Fibroblast of skin of left biceps (primary cell): ENCODE results near the gene HERPUD2.
"Not testable (repeated sequence)": the region's sequence is repeated elsewhere in the genome, so short reads cannot be mapped to it uniquely, and the experiment has no call there.

Experiments
- DNase-seq, 2 experiments: peaks; one replicate each; pipeline ENCODE4 v3.0.0-alpha.2; 2013; ENCODE audit warnings: low read depth in 2 of 2

The HERPUD2 gene

DNA sequence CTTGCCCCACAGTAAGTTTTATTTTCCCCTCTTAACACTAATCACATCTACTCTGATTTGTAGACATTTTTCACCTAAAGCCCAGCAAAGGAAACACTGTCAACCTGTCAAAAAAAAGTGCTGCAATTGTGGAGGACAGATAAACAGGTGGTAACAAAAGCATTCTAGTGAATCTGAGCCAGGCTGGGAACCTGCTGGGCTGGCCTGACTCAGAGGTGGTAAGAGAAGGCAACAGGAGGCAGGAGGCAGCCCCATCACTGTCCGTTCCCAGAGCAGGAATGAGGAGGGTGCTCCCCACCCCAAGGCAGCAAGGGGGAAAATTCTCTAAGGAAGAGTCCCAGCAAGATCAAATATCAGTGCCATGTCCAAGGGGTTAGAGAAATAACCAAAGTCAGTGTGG, 19.5 kb upstream of the HERPUD2 start:
- DNase-seq = no peak

- no peak for DNase-seq
Observed at GRCh38 chr7:35712563-35713226, 17.8 kb upstream of the HERPUD2 start.

DNA sequence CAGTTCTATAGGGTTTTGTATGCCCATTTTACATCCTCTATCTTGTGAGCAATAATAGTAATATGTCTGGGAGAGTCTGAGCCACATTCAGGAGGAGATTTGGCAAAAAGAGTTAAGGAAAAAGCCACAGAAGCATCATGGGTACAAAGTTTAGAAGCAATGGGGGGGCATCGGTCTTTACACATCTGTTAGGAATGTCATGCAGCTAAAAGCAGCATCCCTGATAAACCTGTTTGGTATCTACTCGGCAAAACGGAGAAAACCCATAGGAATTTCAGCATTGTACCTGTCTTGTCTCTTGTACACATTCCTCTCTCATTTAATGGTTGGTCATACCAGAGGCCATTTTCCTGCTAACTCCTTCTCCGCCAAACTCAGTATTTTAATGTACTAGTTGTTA, 12.5 kb upstream of the HERPUD2 start:
- no peak for DNase-seq

DNA sequence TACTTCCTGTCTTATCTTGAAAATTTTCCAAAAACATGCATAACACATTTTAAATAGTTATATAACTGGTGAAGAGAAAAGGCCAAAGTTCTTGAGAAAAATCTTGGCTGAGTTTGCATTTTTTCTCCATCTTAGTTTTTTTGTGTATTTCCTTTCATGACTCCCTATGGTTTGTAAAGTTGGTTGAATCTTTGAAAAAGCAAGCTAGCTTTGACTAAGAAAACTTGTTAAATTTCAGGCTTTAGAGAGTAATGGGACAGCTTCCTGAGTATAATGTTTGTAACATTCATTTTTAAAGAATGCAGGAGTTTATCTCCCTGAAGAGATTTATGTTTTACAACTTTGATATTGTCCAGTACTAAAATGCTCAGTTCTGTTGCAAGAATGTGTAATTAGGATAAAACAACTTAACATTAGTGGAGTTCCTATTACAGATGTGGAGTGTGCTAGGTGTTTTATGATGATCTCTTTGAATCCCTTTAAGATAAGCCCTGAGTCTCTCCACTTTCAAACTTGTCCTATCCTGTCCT, 11.1 kb upstream of the HERPUD2 start:
- no peak for DNase-seq

GRCh38 chr7:35704261-35704660, 9.3 kb upstream of the HERPUD2 start:
- no peak for DNase-seq

- DNase-seq = no peak
Observed at GRCh38 chr7:35702541-35702940, 7.6 kb upstream of the HERPUD2 start.

GRCh38 chr7:35701287-35701900, 6.5 kb upstream of the HERPUD2 start:
- DNase-seq = no peak

GRCh38 chr7:35700865-35701264, 5.9 kb upstream of the HERPUD2 start:
- DNase-seq = no peak

- no peak for DNase-seq
Observed at GRCh38 chr7:35700333-35700732, 5.4 kb upstream of the HERPUD2 start.

DNA sequence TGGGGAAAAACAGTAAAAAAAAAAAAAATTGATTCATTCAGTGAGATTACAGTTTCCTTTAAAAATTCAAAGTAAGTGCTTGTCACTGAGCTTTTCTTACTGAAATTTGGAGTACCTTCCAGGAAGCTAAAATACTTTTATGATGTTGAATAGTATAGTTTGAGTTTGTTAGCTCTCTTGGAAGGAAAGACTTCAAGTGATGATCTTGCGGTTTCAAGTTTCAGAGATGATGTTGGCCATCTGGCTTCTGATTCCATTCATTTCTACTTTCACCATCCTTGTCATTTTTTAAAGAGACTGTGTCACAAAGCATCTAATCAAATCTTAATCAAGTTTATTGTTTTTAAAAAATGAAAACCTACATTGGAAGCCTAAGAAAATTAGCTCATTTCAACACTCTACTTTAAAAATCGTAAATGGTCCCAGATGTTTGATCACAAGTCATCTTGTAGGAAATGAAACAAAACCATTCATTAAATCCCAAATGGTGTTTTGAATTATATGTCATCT, 4.9 kb upstream of the HERPUD2 start:
- DNase-seq = no peak

DNA sequence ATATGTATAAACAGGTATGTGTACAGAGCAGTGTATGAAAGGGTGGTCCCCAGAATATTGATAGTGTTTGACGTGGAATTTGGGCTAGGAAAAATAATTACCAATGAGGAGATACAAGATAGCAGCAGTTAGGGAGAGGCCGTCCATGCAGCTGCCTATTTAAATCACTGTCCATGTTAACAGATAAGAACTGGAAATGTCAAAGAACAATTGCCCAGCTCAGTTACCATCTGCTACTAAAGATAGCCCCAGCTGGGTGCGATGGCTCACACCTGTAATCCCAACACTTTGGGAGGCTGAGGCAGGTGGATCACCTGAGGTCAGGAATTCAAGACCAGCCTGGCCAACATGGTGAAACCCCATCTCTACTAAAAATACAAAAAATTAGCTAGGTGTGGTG, 3.4 kb upstream of the HERPUD2 start:
- DNase-seq = not testable (repeated sequence)

- no peak for DNase-seq
Observed at GRCh38 chr7:35697414-35698175, 2.7 kb upstream of the HERPUD2 start.

DNA sequence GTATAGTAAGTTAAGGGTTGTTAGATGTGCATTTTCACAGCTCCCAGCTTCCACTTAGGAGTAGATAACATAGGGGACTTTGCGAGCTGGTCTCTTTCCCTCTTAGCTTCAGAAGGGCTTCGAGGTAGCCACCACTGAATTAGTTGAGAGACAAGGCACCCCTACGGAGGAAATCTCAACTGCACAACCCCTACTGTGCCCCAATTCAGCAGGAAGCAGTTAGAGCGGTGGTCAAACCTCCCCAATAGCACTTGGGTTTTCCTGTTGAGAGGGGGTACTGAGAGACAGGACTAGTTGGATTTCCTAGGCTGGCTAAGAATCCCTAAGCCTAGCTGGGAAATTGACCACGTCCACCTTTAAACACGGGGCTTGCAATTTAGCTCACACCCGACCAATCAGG, 1.1 kb upstream of the HERPUD2 start:
- no peak for DNase-seq

- no peak for DNase-seq
Observed at GRCh38 chr7:35695473-35695850, 527 bp upstream of the HERPUD2 start.

DNA sequence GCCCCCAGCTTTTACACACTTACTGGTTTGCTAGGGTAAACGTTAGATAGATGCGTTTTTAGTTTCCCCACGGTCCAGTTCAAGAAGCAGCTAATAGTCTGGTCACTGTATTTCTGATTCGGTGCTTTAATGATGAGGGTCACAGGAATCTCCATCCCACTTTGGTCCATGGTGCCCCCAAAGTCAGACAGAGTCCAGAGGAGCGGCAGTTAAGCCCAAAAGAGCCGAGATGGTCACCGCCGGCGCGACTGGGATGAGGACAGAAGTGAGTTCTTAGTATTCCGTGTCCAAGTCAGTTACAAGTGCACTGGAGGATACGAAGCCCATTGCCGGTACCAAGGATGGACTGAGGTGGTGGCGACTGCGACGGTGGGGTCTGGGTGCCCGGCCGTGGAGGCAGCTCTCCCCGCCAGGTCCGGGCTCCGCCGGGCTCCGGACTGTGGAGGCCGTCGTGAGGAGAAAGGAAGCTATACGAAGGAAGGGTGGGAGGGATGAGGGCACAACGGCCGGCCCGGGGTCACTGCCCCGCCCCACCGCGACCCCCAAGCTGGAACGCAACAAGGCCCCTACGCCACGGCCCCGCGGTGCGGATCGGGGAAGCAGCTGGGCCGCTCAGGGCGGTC, 663 bp downstream of the HERPUD2 start:
- no peak for DNase-seq

GRCh38 chr7:35691827-35692307, 3.1 kb downstream of the HERPUD2 start:
- no peak for DNase-seq

- DNase-seq = no peak
Observed at GRCh38 chr7:35691366-35691765, 3.6 kb downstream of the HERPUD2 start.

DNA sequence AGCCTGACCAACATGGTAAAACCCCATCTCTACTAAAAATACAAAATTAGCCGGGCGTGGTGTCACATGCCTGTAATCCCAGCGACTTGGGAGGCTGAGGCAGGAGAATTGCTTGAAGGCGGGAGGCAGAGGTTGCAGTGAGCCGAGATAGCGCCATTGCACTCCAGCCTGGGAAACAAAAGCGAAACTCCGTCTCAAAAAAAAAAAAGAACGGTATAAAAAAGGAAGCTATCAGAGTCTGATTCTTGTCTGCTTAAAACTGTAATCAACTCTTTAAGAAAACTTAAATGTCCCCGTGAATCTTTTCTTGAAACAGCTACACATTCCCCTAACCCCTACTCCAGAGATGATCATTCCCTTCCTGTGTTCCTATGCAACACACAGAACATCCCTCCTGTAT, 4.3 kb downstream of the HERPUD2 start:
- DNase-seq = not testable (repeated sequence)

DNA sequence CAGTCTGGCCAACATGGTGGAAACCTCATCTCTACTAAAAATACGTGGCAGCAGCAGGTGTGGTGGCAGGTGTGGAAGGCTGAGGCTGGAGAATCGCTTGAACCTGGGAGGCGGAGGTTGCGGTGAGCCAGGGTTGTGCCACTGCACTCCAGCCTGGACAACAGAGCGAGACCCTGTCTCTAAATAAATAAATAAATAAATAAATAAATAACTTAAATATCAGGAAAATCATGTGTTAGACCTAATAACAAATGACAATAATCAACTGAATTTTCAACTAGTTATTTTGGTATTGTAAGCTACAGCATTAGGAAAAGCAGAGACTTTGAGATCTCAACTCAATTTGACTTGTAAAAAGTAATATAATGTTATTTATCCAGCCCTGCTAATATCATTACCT, 9.2 kb downstream of the HERPUD2 start:
- DNase-seq = no peak

DNA sequence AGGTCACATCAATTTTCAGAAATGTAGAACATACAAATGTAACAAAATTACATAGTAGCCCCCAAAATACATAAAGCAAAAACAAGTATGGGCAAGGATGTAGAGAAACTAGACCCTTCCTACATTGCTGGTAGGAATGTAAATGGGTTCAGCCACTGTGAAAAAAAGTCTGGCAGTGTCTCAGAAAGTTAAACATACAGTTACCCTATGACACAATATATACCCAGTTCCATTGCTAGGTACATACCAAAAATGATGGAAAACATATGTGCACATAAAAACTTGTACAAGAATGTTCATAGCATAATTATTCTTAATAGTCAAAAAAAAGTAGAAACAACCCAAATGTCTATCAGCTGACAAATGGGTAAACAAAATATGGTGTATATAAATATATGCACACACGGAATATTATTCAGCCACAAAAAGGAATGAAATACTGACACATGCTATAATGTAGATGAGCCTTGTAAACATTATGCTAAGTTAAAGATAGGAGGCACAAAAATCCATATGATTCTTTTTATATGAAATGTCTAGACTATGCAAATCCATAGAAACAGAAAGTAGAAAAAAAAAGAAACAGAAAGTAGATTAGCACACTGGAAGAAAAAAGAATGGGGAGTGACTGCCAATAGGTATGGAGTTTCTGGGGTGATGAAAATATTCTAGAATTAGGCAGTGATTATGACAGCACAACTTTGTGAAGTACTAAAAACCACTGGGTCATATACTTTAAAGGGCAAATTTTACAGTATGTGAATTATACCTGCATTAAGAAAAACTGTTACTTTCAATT, 13.5 kb downstream of the HERPUD2 start:
- peak in 1 of 2 experiments; percentile 30 for DNase-seq

DNA sequence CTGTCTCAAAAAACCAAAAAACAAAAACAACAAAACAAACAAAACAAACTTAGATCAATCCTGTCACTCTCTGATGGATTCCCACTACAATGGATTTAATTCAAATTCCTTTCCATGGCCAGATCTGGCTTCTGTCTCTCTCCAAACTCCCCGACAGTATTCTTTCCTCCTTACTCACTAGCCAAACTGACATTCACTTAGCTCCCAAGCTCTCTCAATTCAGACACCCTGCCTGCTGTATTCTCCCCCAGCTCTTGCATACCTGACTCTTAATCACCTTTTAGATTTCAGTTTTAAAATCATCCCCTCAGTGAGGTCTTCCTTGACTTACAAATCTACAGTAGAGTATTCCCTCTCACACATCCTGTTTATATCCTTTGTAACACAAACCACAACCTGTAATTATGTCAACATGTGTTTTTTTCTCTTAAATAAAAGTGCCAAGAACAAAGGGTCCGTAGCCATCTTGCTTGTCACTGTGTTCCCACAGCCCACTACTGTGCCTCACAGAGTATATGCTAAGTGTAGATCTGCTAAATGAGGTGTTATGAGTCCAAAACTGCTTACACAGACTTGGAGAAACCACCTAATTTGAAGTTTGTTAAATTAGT, 14.4 kb downstream of the HERPUD2 start:
- DNase-seq = no peak
